IMR-90 (cell line): ENCODE results near the gene DUSP2. TPM values are rescaled to one million over a fixed set of nuclear protein-coding genes. Genes with fewer than 3 reads are reported as not detected.

Experiments
- ATAC-seq: fragments of 200-7000 bp; cut with Tn5 transposase; 2 replicates; pipeline ENCODE4 v1.9.1; 2020; ENCODE audit warnings: low read depth, mild to moderate bottlenecking, moderate library complexity
- BruUV-seq: library from RNA; stranded (reverse); fragments of 400-500 nt; replicated peaks from 2 replicates; lab custom pipeline; 2021; lab: Mats Ljungman, UMichigan
- CTCF ChIA-PET: fragments of 300-600 bp; formaldehyde crosslinking; extraction: SDS; loops from one replicate; lab custom pipeline; 2021; ENCODE audit warnings: antibody characterized with exemption; lab: Yijun Ruan, JAX
- POLR2A ChIA-PET: fragments of 300-600 bp; sonication (Branson Sonifier 250); formaldehyde crosslinking; loops from one replicate; lab custom pipeline; 2022; ENCODE audit warnings: antibody characterized with exemption; ENCODE audit not compliant: unreplicated experiment; lab: Charles Lee
- DNase-seq: peaks from one replicate; pipeline ENCODE4 v3.0.0; 2013
- H2AFZ ChIP-seq: replicated peaks from 2 replicates; pipeline ENCODE3; 2013; ENCODE audit warnings: low read length, mild to moderate bottlenecking; ENCODE audit not compliant: poor library complexity
- H2AK5ac ChIP-seq: 2 replicates; pipeline ENCODE4 v1.6.1; 2013; ENCODE audit warnings: low read depth, low read length, inconsistent platforms
- H2AK9ac ChIP-seq: replicated peaks from 2 replicates; pipeline ENCODE3; 2013; ENCODE audit warnings: mild to moderate bottlenecking, low read depth, low read length, moderate library complexity; ENCODE audit not compliant: poor library complexity
- H2BK120ac ChIP-seq: 2 replicates; pipeline ENCODE4 v1.6.1; 2013; ENCODE audit warnings: low read depth, low read length, inconsistent platforms
- H2BK15ac ChIP-seq: 3 replicates; pipeline ENCODE4 v1.6.1; 2013; ENCODE audit warnings: low read depth, low read length, inconsistent platforms
- H2BK20ac ChIP-seq: 2 replicates; pipeline ENCODE4 v1.6.1; 2013; ENCODE audit warnings: low read depth, mild to moderate bottlenecking, inconsistent platforms, low read length, moderate library complexity
- H2BK5ac ChIP-seq: 2 replicates; pipeline ENCODE4 v1.6.1; 2013; ENCODE audit warnings: mild to moderate bottlenecking, low read depth, low read length, inconsistent platforms; ENCODE audit not compliant: poor library complexity, severe bottlenecking
- H3K14ac ChIP-seq: replicated peaks from 2 replicates; pipeline ENCODE4 v1.6.1; 2013; ENCODE audit warnings: low read depth, low read length, inconsistent platforms
- H3K18ac ChIP-seq: 2 replicates; pipeline ENCODE4 v1.6.1; 2013; ENCODE audit warnings: low read depth, low read length, control low read depth
- H3K23ac ChIP-seq: 2 replicates; pipeline ENCODE4 v1.6.1; 2013; ENCODE audit warnings: low read depth, low read length, inconsistent platforms
- H3K27ac ChIP-seq: 2 replicates; pipeline ENCODE4 v1.5.1; 2013; ENCODE audit warnings: mild to moderate bottlenecking, control low read depth, low read length; ENCODE audit not compliant: insufficient read depth
- H3K27me3 ChIP-seq: 2 replicates; pipeline ENCODE4 v1.6.1; 2013; ENCODE audit warnings: low read length; ENCODE audit not compliant: control insufficient read depth, insufficient read depth
- H3K36me3 ChIP-seq: 2 replicates; pipeline ENCODE4 v1.6.1; 2013; ENCODE audit warnings: low read length, mixed read lengths; ENCODE audit not compliant: control insufficient read depth, insufficient read depth
- H3K4ac ChIP-seq: 2 replicates; pipeline ENCODE4 v1.6.1; 2013; ENCODE audit warnings: low read depth, low read length, inconsistent platforms
- H3K4me1 ChIP-seq: 2 replicates; pipeline ENCODE4 v1.6.1; 2013; ENCODE audit warnings: low read length, mixed read lengths; ENCODE audit not compliant: control insufficient read depth, insufficient read depth
- H3K4me2 ChIP-seq: 2 replicates; pipeline ENCODE4 v1.6.1; 2013; ENCODE audit warnings: low read depth, mild to moderate bottlenecking, control low read depth, low read length, moderate library complexity
- H3K4me3 ChIP-seq: 2 replicates; pipeline ENCODE4 v1.5.1; 2013; ENCODE audit warnings: low read depth, mild to moderate bottlenecking, control low read depth, low read length, moderate library complexity; ENCODE audit not compliant: insufficient read depth
- H3K56ac ChIP-seq: 2 replicates; pipeline ENCODE4 v1.6.1; 2013; ENCODE audit warnings: low read length, inconsistent platforms; ENCODE audit not compliant: insufficient read depth; ENCODE audit errors: extremely low read depth
- H3K79me1 ChIP-seq, 2 experiments: 2 replicates each; pipeline ENCODE4 v1.6.1; 2013; ENCODE audit warnings: low read length in 2 of 2, inconsistent platforms in 1 of 2, low read depth in 1 of 2
- H3K9ac ChIP-seq: 2 replicates; pipeline ENCODE4 v1.6.1; 2013; ENCODE audit warnings: low read depth, low read length, control low read depth
- H3K9me1 ChIP-seq: 2 replicates; pipeline ENCODE4 v1.6.1; 2013; ENCODE audit warnings: low read length, inconsistent platforms; ENCODE audit not compliant: insufficient read depth
- H3K9me3 ChIP-seq: 2 replicates; pipeline ENCODE4 v1.6.1; 2013; ENCODE audit warnings: low read length; ENCODE audit not compliant: control insufficient read depth, insufficient read depth
- H4K20me1 ChIP-seq: 2 replicates; pipeline ENCODE4 v1.6.1; 2013; ENCODE audit warnings: low read length, inconsistent platforms; ENCODE audit not compliant: insufficient read depth
- H4K5ac ChIP-seq: 2 replicates; pipeline ENCODE4 v1.6.1; 2013; ENCODE audit warnings: mild to moderate bottlenecking, low read depth, low read length, control low read depth
- H4K8ac ChIP-seq, 2 experiments: 2 replicates each; pipeline ENCODE4 v1.6.1; 2013; ENCODE audit warnings: low read depth in 2 of 2, low read length in 2 of 2, control low read depth in 1 of 2, inconsistent platforms in 1 of 2
- H4K91ac ChIP-seq: 2 replicates; pipeline ENCODE4 v1.6.1; 2013; ENCODE audit warnings: low read depth, low read length, inconsistent platforms; ENCODE audit not compliant: insufficient read depth
- BHLHE40 ChIP-seq: fragments of 150-350 bp; IDR thresholded peaks from 2 replicates; pipeline ENCODE4 v1.6.1; 2016; ENCODE audit warnings: mild to moderate bottlenecking, low read depth, low read length
- MAFK ChIP-seq: IDR thresholded peaks from 2 replicates; pipeline ENCODE4 v1.6.1; 2012; ENCODE audit warnings: low read depth, low read length, improper control_type of control experiment
- MAZ ChIP-seq: IDR thresholded peaks from 2 replicates; pipeline ENCODE4 v1.6.1; 2012; ENCODE audit warnings: low read depth, mild to moderate bottlenecking, low read length, improper control_type of control experiment, moderate library complexity, borderline replicate concordance
- RCOR1 ChIP-seq: IDR thresholded peaks from 2 replicates; pipeline ENCODE4 v1.6.1; 2012; ENCODE audit warnings: mild to moderate bottlenecking, low read length, improper control_type of control experiment; ENCODE audit not compliant: insufficient replicate concordance
- RFX5 ChIP-seq: IDR thresholded peaks from 2 replicates; pipeline ENCODE4 v1.8.0; 2012; ENCODE audit warnings: low read depth, mild to moderate bottlenecking, low read length, moderate library complexity
- WGBS, 2 experiments: methylation state at CpG; one replicate each; pipeline versions ENCODE4 v1.1.5 to v1.1.7; 2013; ENCODE audit warnings: missing lambda C conversion rate in 2 of 2; ENCODE audit not compliant: insufficient read length in 1 of 2; ENCODE audit errors: extremely low coverage in 2 of 2; 5-methylcytosine and 5-hydroxymethylcytosine counted together
- dilution Hi-C: fragments of 300-500 bp; cut with HindIII; formaldehyde crosslinking; loops from one replicate; pipeline ENCODE4 v1.14.3; 2018; ENCODE audit warnings: low sequenced_read_pairs; ENCODE audit not compliant: unreplicated experiment
- in situ Hi-C: fragments of 300-500 bp; cut with MboI; formaldehyde crosslinking; loops from 3 replicates; pipeline ENCODE4 v1.14.3; 2019; ENCODE audit warnings: low sequenced_read_pairs, inconsistent platforms, mixed read lengths
- intact Hi-C: fragments of 100-400 bp; cut with micrococcal nuclease; formaldehyde crosslinking; loops from 2 replicates; pipeline ENCODE4 v1.10.0; 2022
- polyA plus RNA-seq, 3 experiments: library from polyadenylated mRNA; depleted of rRNA; stranded (reverse); fragments of >200 nt; gene quantifications; 2 replicates each; pipeline ENCODE4 v1.2.3, GENCODE V29; 2012; ENCODE audit warnings: low replicate concordance in 1 of 3
- total RNA-seq: library from RNA; depleted of rRNA; stranded (reverse); fragments of >200 nt; gene quantifications from 2 replicates; pipeline ENCODE4 v1.2.3, GENCODE V29; 2012
- TF ChIP-seq, protein P1 (sequence below): fragments of 150-350 bp; IDR thresholded peaks from 2 replicates; pipeline ENCODE4 v1.6.1; 2016; ENCODE audit warnings: low read depth, mild to moderate bottlenecking, low read length, moderate library complexity, borderline replicate concordance

DUSP2 gene
- total and polyA plus RNA-seq, 2 of the 4 experiments (the other 2 are of a cell fraction) = 1.8 to 3.8 TPM

DNA sequence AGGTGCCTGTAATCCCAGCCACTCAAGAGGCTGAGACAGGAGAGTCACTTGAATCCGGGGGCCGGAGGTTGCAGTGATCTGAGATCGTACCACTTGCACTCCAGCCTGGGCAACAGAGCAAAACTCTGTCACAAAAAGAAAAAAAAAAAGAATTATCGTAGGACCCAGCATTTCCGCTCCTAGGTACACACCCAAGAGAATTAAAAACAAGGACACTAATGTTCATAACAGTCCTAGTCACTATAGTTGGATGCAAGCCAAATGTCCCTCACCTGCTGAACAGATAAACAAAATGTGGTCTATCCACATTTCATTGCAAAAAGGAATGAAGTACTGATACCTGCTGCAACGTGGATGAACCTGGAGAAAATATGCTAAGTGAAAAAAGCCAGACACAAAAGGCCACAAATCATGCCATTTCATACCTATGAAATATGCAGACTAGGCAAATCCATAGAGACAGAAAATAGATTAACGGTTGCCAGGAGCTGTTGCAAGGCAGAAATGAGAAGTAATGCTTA, 50.1 kb downstream of the DUSP2 start:
- no peaks in the 10 kb centered on the region for H3K9me1 ChIP-seq
- H4K5ac ChIP-seq = no peak overlapping the region
- H2BK15ac ChIP-seq = no peak overlapping the region
- H2BK120ac ChIP-seq = no peak overlapping the region
- no peaks in the 10 kb centered on the region for H3K9me3 ChIP-seq
- H3K36me3 ChIP-seq = no peaks in the 10 kb centered on the region
- no peak overlapping the region for H2BK20ac ChIP-seq
- H4K20me1 ChIP-seq = no peaks in the 10 kb centered on the region
- H3K4ac ChIP-seq = no peak overlapping the region
- no TSS peak for BruUV-seq
- H2AK5ac ChIP-seq = no peak overlapping the region
- no peaks in the 10 kb centered on the region for H3K4me1 ChIP-seq
- ChIA-PET CTCF (no interaction called here), POLR2A (no interaction called here)
- TF ChIP-seq MAZ (no peak), RCOR1 (no peak), MAFK (peak; percentile 42; the same call in 1 of the 2 replicates), RFX5 (no peak), BHLHE40 (no peak)
- TF ChIP-seq, protein P1, sequence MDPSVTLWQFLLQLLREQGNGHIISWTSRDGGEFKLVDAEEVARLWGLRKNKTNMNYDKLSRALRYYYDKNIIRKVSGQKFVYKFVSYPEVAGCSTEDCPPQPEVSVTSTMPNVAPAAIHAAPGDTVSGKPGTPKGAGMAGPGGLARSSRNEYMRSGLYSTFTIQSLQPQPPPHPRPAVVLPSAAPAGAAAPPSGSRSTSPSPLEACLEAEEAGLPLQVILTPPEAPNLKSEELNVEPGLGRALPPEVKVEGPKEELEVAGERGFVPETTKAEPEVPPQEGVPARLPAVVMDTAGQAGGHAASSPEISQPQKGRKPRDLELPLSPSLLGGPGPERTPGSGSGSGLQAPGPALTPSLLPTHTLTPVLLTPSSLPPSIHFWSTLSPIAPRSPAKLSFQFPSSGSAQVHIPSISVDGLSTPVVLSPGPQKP = no peak
- intact Hi-C loops = no loop called here
- no peak overlapping the region for H3K4me3 ChIP-seq
- no peak overlapping the region for H3K9ac ChIP-seq
- no peak overlapping the region for H2AFZ ChIP-seq
- H4K8ac ChIP-seq = no peak overlapping the region
- no peak for DNase-seq
- no peak overlapping the region for H3K56ac ChIP-seq
- in situ Hi-C loops = no loop called here
- H3K79me1 ChIP-seq = no peaks in the 10 kb centered on the region
- dilution Hi-C loops = no loop called here
- H4K91ac ChIP-seq = no peak overlapping the region
- H3K14ac ChIP-seq = no peak overlapping the region
- 80% methylated on average over 1 of the region's 7 CpGs; no CpG with 5 or more reads in 1 of the 2 experiments for WGBS, 2 experiments
- no peak overlapping the region for H3K27ac ChIP-seq
- no peak overlapping the region for H3K4me2 ChIP-seq
- H2BK5ac ChIP-seq = no peak overlapping the region
- H3K18ac ChIP-seq = no peak overlapping the region
- H3K27me3 ChIP-seq = peaks cover 24% of the 10 kb centered on the region
- H2AK9ac ChIP-seq = no peak overlapping the region
- no peak overlapping the region for H3K23ac ChIP-seq
- no peak for ATAC-seq
